HAP-1 (cell line): ENCODE results near the gene ADAMTS12.

Experiments
- DNase-seq, 2 experiments: peaks; one replicate each; pipeline ENCODE4 v3.0.0-alpha.2; 2016 to 2020; ENCODE audit warnings: low spot score in 2 of 2
- H3K27me3 ChIP-seq: fragments of 250-450 bp; sonication (Bioruptor Pico); 2 replicates; pipeline ENCODE4 v1.5.1; 2020; ENCODE audit warnings: low read depth, mild to moderate bottlenecking, moderate library complexity
- H3K36me3 ChIP-seq: fragments of 250-450 bp; sonication (Bioruptor Pico); replicated peaks from 2 replicates; pipeline ENCODE4 v1.5.1; 2020; ENCODE audit warnings: mild to moderate bottlenecking
- H3K4me1 ChIP-seq: fragments of 250-450 bp; sonication (Bioruptor Pico); 2 replicates; pipeline ENCODE4 v1.5.1; 2020; ENCODE audit warnings: mild to moderate bottlenecking
- H3K4me3 ChIP-seq: fragments of 250-450 bp; sonication (Bioruptor Pico); 2 replicates; pipeline ENCODE4 v1.5.1; 2020; ENCODE audit warnings: mild to moderate bottlenecking, moderate library complexity
- H3K9me3 ChIP-seq: fragments of 250-450 bp; sonication (Bioruptor Pico); 2 replicates; pipeline ENCODE4 v1.5.1; 2020; ENCODE audit warnings: mild to moderate bottlenecking, moderate library complexity
- in situ Hi-C: fragments of 300-500 bp; cut with MboI; formaldehyde crosslinking; loops from 3 replicates; pipeline ENCODE4 v1.14.3; 2020; ENCODE audit warnings: low sequenced_read_pairs, inconsistent platforms, mixed read lengths

Gene ADAMTS12

GRCh38 chr5:33794550-33795181 lies 97.1 kb downstream of the ADAMTS12 start:
- no peak for DNase-seq

GRCh38 chr5:33793836-33794549 lies 97.8 kb downstream of the ADAMTS12 start:
- Histone ChIP-seq H3K4me1 (no peaks in the 10 kb centered on the region), H3K27me3 (no peaks in the 10 kb centered on the region), H3K36me3 (no peaks in the 10 kb centered on the region), H3K4me3 (no peak overlapping the region), H3K9me3 (no peaks in the 10 kb centered on the region)
- in situ Hi-C loops: no loop called here
- no peak for DNase-seq

More at GRCh38 chr5:33794550-33795181, 97.1 kb downstream of the ADAMTS12 start:
- in situ Hi-C loops: no loop called here
- no peak overlapping the region for H3K4me3 ChIP-seq
- H3K4me1 ChIP-seq: no peaks in the 10 kb centered on the region
- H3K9me3 ChIP-seq: no peaks in the 10 kb centered on the region
- H3K27me3 ChIP-seq: no peaks in the 10 kb centered on the region
- no peaks in the 10 kb centered on the region for H3K36me3 ChIP-seq

GRCh38 chr5:33793276-33793675 lies 98.5 kb downstream of the ADAMTS12 start:
- in situ Hi-C loops: no loop called here
- Histone ChIP-seq H3K36me3 (no peaks in the 10 kb centered on the region), H3K4me3 (no peak overlapping the region), H3K9me3 (no peaks in the 10 kb centered on the region), H3K4me1 (no peaks in the 10 kb centered on the region), H3K27me3 (no peaks in the 10 kb centered on the region)
- no peak for DNase-seq

GRCh38 chr5:33792559-33792958 lies 99.2 kb downstream of the ADAMTS12 start:
- DNase-seq: no peak
- Histone ChIP-seq H3K36me3 (no peaks in the 10 kb centered on the region), H3K9me3 (no peaks in the 10 kb centered on the region), H3K4me1 (no peaks in the 10 kb centered on the region), H3K27me3 (no peaks in the 10 kb centered on the region), H3K4me3 (no peak overlapping the region)
- in situ Hi-C loops: no loop called here

DNA sequence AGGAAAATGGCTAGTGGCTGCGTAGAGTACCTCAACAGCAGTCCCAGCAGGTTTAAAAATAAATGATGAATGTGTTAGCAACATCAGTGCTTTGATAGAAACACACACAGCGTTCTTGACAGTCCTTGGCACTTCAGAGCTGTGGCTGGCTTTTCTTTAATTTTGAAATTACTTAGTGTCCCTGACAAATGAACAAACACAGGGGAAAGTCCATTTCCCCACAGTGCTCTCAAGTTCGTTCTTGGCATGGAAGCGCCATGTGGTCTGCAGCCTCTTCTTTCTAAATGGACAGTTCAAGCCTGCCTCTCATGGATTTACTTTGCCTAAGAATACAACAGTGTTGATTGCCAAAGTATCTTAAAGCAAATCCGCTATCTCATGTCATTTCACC lies 102.2 kb downstream of the ADAMTS12 start:
- no peaks in the 10 kb centered on the region for H3K9me3 ChIP-seq
- no peak for DNase-seq
- no peaks in the 10 kb centered on the region for H3K27me3 ChIP-seq
- H3K36me3 ChIP-seq: no peaks in the 10 kb centered on the region
- H3K4me1 ChIP-seq: no peaks in the 10 kb centered on the region
- in situ Hi-C loops: no loop called here
- no peak overlapping the region for H3K4me3 ChIP-seq

DNA sequence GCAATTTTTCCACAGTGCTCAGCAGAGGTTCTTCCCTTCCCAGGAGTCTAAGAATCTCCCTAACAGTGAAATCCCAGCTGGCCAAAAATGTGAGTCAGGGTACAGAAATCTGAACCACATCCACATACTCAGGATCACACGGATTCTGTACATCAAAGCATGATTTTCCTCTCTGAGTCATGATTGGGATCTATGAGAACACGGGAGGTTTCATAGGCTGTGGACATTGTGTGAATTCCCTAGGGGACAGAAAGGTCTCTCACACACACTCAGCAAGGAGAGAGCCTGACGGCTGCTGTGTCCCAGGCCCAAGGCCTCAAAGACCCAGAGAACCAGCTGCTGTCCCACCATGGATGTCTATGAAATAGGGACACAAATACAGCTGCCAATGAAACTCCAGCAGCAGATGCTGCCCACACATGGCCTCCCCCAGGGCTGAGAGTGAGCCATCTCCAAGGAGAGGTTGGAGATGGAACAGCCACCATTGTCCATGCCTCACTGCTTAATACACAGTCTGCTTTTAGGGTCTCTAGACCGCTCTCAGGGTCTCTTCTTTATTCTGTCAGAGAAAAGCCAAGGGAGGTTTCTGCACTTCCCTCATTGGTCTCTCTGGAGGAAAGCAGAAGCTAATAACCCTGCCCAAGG lies 102.7 kb downstream of the ADAMTS12 start:
- H3K4me1 ChIP-seq: no peaks in the 10 kb centered on the region
- no peak overlapping the region for H3K4me3 ChIP-seq
- H3K27me3 ChIP-seq: no peaks in the 10 kb centered on the region
- no peaks in the 10 kb centered on the region for H3K9me3 ChIP-seq
- H3K36me3 ChIP-seq: no peaks in the 10 kb centered on the region
- in situ Hi-C loops: no loop called here
- no peak for DNase-seq

DNA sequence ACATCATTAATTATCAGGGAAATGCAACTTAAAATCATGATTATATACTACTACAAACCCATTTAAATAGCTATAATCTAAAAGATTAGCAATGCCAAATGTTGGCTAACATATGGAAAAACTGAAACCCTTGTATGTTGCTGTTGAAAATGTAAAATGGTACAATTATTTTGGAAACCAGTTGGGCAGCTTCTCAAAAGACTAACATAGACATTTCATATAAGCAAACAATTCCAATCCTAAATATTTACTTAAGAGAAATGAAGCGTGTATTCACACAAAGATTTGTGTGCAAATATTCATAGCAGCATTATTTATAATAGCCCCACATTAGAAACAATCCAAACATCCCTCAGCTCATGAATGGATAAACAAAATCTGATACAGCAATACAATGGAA lies 106.2 kb downstream of the ADAMTS12 start:
- Histone ChIP-seq H3K4me1 (no peaks in the 10 kb centered on the region), H3K9me3 (no peaks in the 10 kb centered on the region), H3K36me3 (no peaks in the 10 kb centered on the region), H3K4me3 (no peak overlapping the region), H3K27me3 (no peaks in the 10 kb centered on the region)
- DNase-seq: no peak
- in situ Hi-C loops: no loop called here

- Histone ChIP-seq H3K4me1 (no peaks in the 10 kb centered on the region), H3K36me3 (no peaks in the 10 kb centered on the region), H3K27me3 (no peaks in the 10 kb centered on the region), H3K9me3 (no peaks in the 10 kb centered on the region), H3K4me3 (no peak overlapping the region)
- no peak for DNase-seq
- in situ Hi-C loops: no loop called here
Observed at GRCh38 chr5:33781286-33781685, 110.5 kb downstream of the ADAMTS12 start.

- in situ Hi-C loops: no loop called here
- no peak overlapping the region for H3K4me3 ChIP-seq
- H3K4me1 ChIP-seq: no peaks in the 10 kb centered on the region
- no peaks in the 10 kb centered on the region; the same call in 1 of the 2 replicates for H3K27me3 ChIP-seq
- no peaks in the 10 kb centered on the region for H3K9me3 ChIP-seq
- DNase-seq: no peak
- H3K36me3 ChIP-seq: no peaks in the 10 kb centered on the region
Observed at GRCh38 chr5:33776151-33776660, 115.6 kb downstream of the ADAMTS12 start.

- no peaks in the 10 kb centered on the region for H3K36me3 ChIP-seq
- no peaks in the 10 kb centered on the region; the same call in 1 of the 2 replicates for H3K27me3 ChIP-seq
- no peaks in the 10 kb centered on the region for H3K9me3 ChIP-seq
- no peak overlapping the region for H3K4me3 ChIP-seq
- in situ Hi-C loops: no loop called here
- H3K4me1 ChIP-seq: no peaks in the 10 kb centered on the region
- no peak for DNase-seq
Observed at GRCh38 chr5:33774341-33774740, 117.4 kb downstream of the ADAMTS12 start.

- no peaks in the 10 kb centered on the region for H3K36me3 ChIP-seq
- H3K9me3 ChIP-seq: no peaks in the 10 kb centered on the region
- no peak for DNase-seq
- H3K27me3 ChIP-seq: no peaks in the 10 kb centered on the region; the same call in 1 of the 2 replicates
- H3K4me3 ChIP-seq: no peak overlapping the region
- in situ Hi-C loops: no loop called here
- H3K4me1 ChIP-seq: no peaks in the 10 kb centered on the region
Observed at GRCh38 chr5:33772380-33772897, 119.4 kb downstream of the ADAMTS12 start.

DNA sequence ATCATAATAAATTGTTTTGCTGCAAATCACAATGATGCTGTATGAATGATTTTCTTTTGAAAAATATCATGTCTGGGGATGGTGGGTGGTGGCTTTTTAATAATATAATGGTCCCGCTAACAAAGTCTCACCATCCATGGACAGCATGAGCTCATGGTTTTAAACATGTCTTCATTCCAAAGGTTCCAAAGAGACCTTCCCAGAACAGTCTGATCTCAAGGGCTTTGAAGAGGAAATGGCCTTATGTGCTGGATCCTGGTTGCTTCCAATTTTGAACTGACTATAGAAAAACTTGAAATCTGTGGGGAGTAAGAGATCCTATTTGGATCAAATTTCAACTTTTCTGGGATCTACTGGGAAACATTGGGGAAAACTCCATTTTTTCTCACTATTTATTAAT lies 121.8 kb downstream of the ADAMTS12 start:
- Histone ChIP-seq H3K9me3 (no peaks in the 10 kb centered on the region), H3K36me3 (no peaks in the 10 kb centered on the region), H3K27me3 (no peaks in the 10 kb centered on the region; the same call in 1 of the 2 replicates), H3K4me1 (no peaks in the 10 kb centered on the region), H3K4me3 (no peak overlapping the region)
- no peak for DNase-seq
- in situ Hi-C loops: no loop called here

- H3K27me3 ChIP-seq: no peaks in the 10 kb centered on the region; the same call in 1 of the 2 replicates
- no peaks in the 10 kb centered on the region; the same call in 1 of the 2 replicates for H3K4me1 ChIP-seq
- DNase-seq: no peak
- in situ Hi-C loops: no loop called here
- H3K9me3 ChIP-seq: no peaks in the 10 kb centered on the region
- H3K4me3 ChIP-seq: no peak overlapping the region
- H3K36me3 ChIP-seq: no peaks in the 10 kb centered on the region
Observed at GRCh38 chr5:33769196-33769595, 122.6 kb downstream of the ADAMTS12 start.

DNA sequence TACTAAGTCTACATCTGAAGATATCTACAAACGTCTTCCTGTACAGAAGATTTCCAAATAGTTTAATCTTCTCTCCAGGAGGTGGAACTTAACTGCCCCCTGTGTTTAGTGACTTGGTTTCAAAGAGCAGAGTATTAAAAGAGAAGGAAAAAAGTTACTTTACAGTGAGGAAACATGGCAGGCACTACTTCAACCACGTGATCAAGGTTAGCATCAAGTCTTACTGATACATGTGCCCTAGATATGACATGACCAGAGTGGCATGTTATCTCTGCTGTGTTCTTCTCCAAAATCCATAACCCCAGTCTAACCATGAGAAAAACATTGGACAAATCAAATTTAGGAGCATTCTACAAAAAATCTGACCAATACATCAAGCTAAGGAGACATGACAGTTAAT lies 125.8 kb downstream of the ADAMTS12 start:
- Histone ChIP-seq H3K4me1 (no peaks in the 10 kb centered on the region; the same call in 1 of the 2 replicates), H3K36me3 (no peaks in the 10 kb centered on the region)
- in situ Hi-C loops: no loop called here

More for the DNA sequence above, 125.8 kb downstream of the ADAMTS12 start:
- no peak for DNase-seq
- Histone ChIP-seq H3K27me3 (no peaks in the 10 kb centered on the region), H3K9me3 (no peaks in the 10 kb centered on the region), H3K4me3 (no peak overlapping the region)
